HepG2 (cell line): Measurements from ENCODE around the gene SELENOM. TPM values are rescaled to one million over a fixed set of nuclear protein-coding genes. Genes with fewer than 3 reads are reported as not detected.

Experiments used
- ATAC-seq: fragments of 200-7000 bp; cut with Tn5 transposase; 3 replicates; pipeline ENCODE4 v1.9.1; 2020; ENCODE audit warnings: mild to moderate bottlenecking, moderate library complexity
- BruUV-seq: library from RNA; stranded (reverse); fragments of 400-500 nt; replicated peaks from 2 replicates; lab custom pipeline; 2021; lab: Mats Ljungman, UMichigan
- CTCF ChIA-PET: fragments of 300-600 bp; formaldehyde crosslinking; extraction: SDS; loops from one replicate; lab custom pipeline; 2021; ENCODE audit warnings: low total read pairs, inconsistent platforms, low intra/inter-chr PET ratio; lab: Yijun Ruan, JAX
- POLR2A ChIA-PET: fragments of 350-600 bp; sonication (Branson Sonifier 250); formaldehyde crosslinking; loops from one replicate; lab custom pipeline; 2020; ENCODE audit warnings: antibody characterized with exemption, inconsistent platforms; lab: Yijun Ruan, JAX
- DNase-seq: peaks from one replicate; pipeline ENCODE4 v3.0.0-alpha.2; 2015; ENCODE audit warnings: low spot score
- FAIRE-seq: peaks from 3 replicates; lab custom pipeline; 2011; peaks lifted over from hg19 to GRCh38; lab: Jason Lieb, UNC
- H2AFZ ChIP-seq: one replicate; pipeline ENCODE4 v1.6.1; 2011; ENCODE audit warnings: low read length, inconsistent platforms
- H3K27ac ChIP-seq: fragments of 300-600 bp; 3 replicates; pipeline ENCODE4 v1.8.0; 2011; ENCODE audit warnings: mixed run types, mild to moderate bottlenecking, mixed read lengths, low read length, inconsistent platforms; ENCODE audit not compliant: insufficient read depth; ENCODE audit errors: extremely low read length
- H3K27me3 ChIP-seq, 2 experiments: fragments of 200-600 bp in 1 of 2; 2 replicates in 1 of 2; 3 replicates in 1 of 2; pipeline versions ENCODE4 v1.6.0 to v1.8.0; 2011; ENCODE audit warnings: low read length in 2 of 2, mild to moderate bottlenecking in 2 of 2, moderate library complexity in 2 of 2, inconsistent platforms in 1 of 2; ENCODE audit not compliant: insufficient read depth in 2 of 2, control insufficient read depth in 1 of 2
- H3K36me3 ChIP-seq, 2 experiments: fragments of 200-600 bp in 1 of 2; replicated peaks in 1 of 2; 2 replicates in 1 of 2; 3 replicates in 1 of 2; pipeline versions ENCODE4 v1.5.1 to v1.8.0; 2011; ENCODE audit warnings: low read length in 2 of 2, inconsistent platforms in 1 of 2; ENCODE audit not compliant: insufficient read depth in 2 of 2, control insufficient read depth in 1 of 2
- H3K4me1 ChIP-seq: 2 replicates; pipeline ENCODE4 v1.5.1; 2012; ENCODE audit warnings: low read length, inconsistent platforms; ENCODE audit not compliant: insufficient read depth
- H3K4me2 ChIP-seq: 2 replicates; pipeline ENCODE4 v1.6.0; 2011; ENCODE audit warnings: low read depth, low read length, inconsistent platforms
- H3K4me3 ChIP-seq, 3 experiments: fragments of 200-600 bp in 1 of 3; sonication (generic), shearing (Covaris generic) in 1 of 3; replicated peaks in 1 of 3; 2 replicates each; pipeline ENCODE4 v1.5.1; 2011 to 2016; ENCODE audit warnings: low read length in 3 of 3, inconsistent platforms in 2 of 3, low read depth in 2 of 3, mild to moderate bottlenecking in 2 of 3, control low read depth in 1 of 3, mixed read lengths in 1 of 3; ENCODE audit not compliant: insufficient read depth in 1 of 3
- H3K79me2 ChIP-seq: one replicate; pipeline ENCODE4 v1.6.1; 2011; ENCODE audit warnings: low read length, inconsistent platforms; ENCODE audit not compliant: insufficient read depth
- H3K9ac ChIP-seq: 2 replicates; pipeline ENCODE4 v1.6.0; 2011; ENCODE audit warnings: mild to moderate bottlenecking, low read depth, low read length, inconsistent platforms; ENCODE audit not compliant: insufficient read depth
- H3K9me3 ChIP-seq: 2 replicates; pipeline ENCODE4 v1.5.1; 2012; ENCODE audit warnings: mild to moderate bottlenecking, low read length
- H4K20me1 ChIP-seq: 2 replicates; pipeline ENCODE4 v1.6.0; 2011; ENCODE audit warnings: inconsistent platforms, mild to moderate bottlenecking, low read length, moderate library complexity; ENCODE audit not compliant: insufficient read depth
- AHR ChIP-seq: IDR thresholded peaks from 2 replicates; pipeline ENCODE4 v1.6.1; 2018; ENCODE audit warnings: missing genetic modification reagents, missing compliant biosample characterization
- ARID2 ChIP-seq: sonication (generic); formaldehyde crosslinking; IDR thresholded peaks from 2 replicates; pipeline ENCODE4 v1.8.1; 2022; ENCODE audit warnings: mild to moderate bottlenecking, missing genetic modification reagents, borderline replicate concordance
- ATM ChIP-seq: fragments of 450-650 bp; IDR thresholded peaks from 2 replicates; pipeline ENCODE4 v1.7.1; 2017; ENCODE audit warnings: mild to moderate bottlenecking, borderline replicate concordance
- HCFC1 ChIP-seq: fragments of 150-350 bp; IDR thresholded peaks from 2 replicates; pipeline ENCODE4 v1.6.1; 2014; ENCODE audit warnings: low read depth, low read length
- MED1 ChIP-seq: sonication (generic); formaldehyde crosslinking; IDR thresholded peaks from 2 replicates; pipeline ENCODE4 v1.4.0; 2020; ENCODE audit warnings: missing genetic modification reagents
- RFX1 ChIP-seq: fragments of 450-650 bp; IDR thresholded peaks from 2 replicates; pipeline ENCODE4 v1.6.1; 2017
- THAP11 ChIP-seq: IDR thresholded peaks from 2 replicates; pipeline ENCODE4 v1.6.1; 2016; ENCODE audit warnings: missing biosample characterization, missing genetic modification reagents
- whole genome bisulfite sequencing: methylation state at CpG from one replicate; pipeline ENCODE4 v1.1.6; 2017; ENCODE audit warnings: low lambda C conversion rate; 5-methylcytosine and 5-hydroxymethylcytosine counted together
- in situ Hi-C: cut with HindIII; loops from 2 replicates; pipeline ENCODE4 v1.10.0; 2017; ENCODE audit warnings: low pct_unique_long_range_greater_than_20kb; ENCODE audit not compliant: extremely low pct_ligation_motif_present
- intact Hi-C: fragments of 100-400 bp; cut with micrococcal nuclease; formaldehyde crosslinking; loops from one replicate; pipeline ENCODE4 v1.10.0; 2022; ENCODE audit not compliant: unreplicated experiment
- polyA plus RNA-seq, 8 experiments: library from polyadenylated mRNA; depleted of rRNA in 3 of 8; stranded (reverse) in 7 of 8; unstranded in 1 of 8; fragments of >200 nt; fragmentation: Illumina TruSeq in 4 of 8; extraction: Trizol in 4 of 8; gene quantifications; 2 replicates each; pipeline versions ENCODE4 v1.2.1 to v1.2.3, GENCODE V29; 2011 to 2016; ENCODE audit warnings: low read depth in 4 of 8, missing spikeins in 1 of 8, mixed read lengths in 1 of 8; ENCODE audit not compliant: insufficient read depth in 1 of 8
- total RNA-seq, 5 experiments: library from RNA; depleted of rRNA; stranded (reverse); fragments of >200 nt; fragmentation: Illumina TruSeq; extraction: Trizol; gene quantifications; 2 replicates each; pipeline ENCODE4 v1.2.3, GENCODE V29; 2016; ENCODE audit warnings: low read depth in 1 of 5
- TF ChIP-seq, protein P1 (sequence below): sonication (generic); formaldehyde crosslinking; IDR thresholded peaks from 2 replicates; pipeline ENCODE4 v1.4.0; 2020; ENCODE audit warnings: missing genetic modification reagents, mild to moderate bottlenecking, borderline replicate concordance
- TF ChIP-seq, protein P2 (sequence below): IDR thresholded peaks from 2 replicates; pipeline ENCODE4 v1.4.0; 2020; ENCODE audit warnings: mild to moderate bottlenecking, missing genetic modification reagents
- TF ChIP-seq, protein P3 (sequence below): sonication (generic); formaldehyde crosslinking; IDR thresholded peaks from 2 replicates; pipeline ENCODE4 v1.5.1; 2020; ENCODE audit warnings: missing genetic modification reagents, mild to moderate bottlenecking, borderline replicate concordance
- TF ChIP-seq, protein P4 (sequence below), 2 experiments: sonication (generic) in 1 of 2; formaldehyde crosslinking in 1 of 2; IDR thresholded peaks; 2 replicates each; pipeline versions ENCODE4 v1.4.0 to v1.6.1; 2016 to 2020; ENCODE audit warnings: borderline replicate concordance in 1 of 2, low read depth in 1 of 2, mild to moderate bottlenecking in 1 of 2, missing genetic modification reagents in 1 of 2

The SELENOM gene
- total and polyA plus RNA-seq, 2 of the 13 experiments (the other 11 are each of a cell fraction or from before 2014, with no cell fraction given), result 4.1 to 4.3 TPM

DNA sequence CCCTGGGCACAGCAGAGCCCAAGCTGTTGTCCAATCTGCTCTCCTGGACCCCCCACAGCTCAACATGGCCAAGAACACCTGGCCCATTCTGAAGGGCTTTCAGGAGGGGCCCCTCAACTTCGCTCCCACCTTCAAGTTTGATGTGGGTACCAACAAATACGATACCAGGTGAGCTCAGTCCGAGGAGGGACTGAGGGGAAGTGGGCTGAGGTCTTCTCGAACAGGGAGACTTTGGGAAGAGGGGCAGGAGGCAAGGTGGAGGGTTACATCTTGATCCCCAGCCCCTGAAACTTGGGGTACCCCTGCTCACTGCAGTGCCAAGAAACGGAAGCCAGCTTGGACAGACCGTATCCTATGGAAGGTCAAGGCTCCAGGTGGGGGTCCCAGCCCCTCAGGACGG is 20.8 kb upstream of the SELENOM start (continued):
- TF ChIP-seq, protein P1, sequence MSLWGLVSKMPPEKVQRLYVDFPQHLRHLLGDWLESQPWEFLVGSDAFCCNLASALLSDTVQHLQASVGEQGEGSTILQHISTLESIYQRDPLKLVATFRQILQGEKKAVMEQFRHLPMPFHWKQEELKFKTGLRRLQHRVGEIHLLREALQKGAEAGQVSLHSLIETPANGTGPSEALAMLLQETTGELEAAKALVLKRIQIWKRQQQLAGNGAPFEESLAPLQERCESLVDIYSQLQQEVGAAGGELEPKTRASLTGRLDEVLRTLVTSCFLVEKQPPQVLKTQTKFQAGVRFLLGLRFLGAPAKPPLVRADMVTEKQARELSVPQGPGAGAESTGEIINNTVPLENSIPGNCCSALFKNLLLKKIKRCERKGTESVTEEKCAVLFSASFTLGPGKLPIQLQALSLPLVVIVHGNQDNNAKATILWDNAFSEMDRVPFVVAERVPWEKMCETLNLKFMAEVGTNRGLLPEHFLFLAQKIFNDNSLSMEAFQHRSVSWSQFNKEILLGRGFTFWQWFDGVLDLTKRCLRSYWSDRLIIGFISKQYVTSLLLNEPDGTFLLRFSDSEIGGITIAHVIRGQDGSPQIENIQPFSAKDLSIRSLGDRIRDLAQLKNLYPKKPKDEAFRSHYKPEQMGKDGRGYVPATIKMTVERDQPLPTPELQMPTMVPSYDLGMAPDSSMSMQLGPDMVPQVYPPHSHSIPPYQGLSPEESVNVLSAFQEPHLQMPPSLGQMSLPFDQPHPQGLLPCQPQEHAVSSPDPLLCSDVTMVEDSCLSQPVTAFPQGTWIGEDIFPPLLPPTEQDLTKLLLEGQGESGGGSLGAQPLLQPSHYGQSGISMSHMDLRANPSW (CRISPR knock-in tag), result no peak
- no peak for TF ChIP-seq MED1 (CRISPR knock-in tag)
- TF ChIP-seq, all 625 proteins: peak for 0

DNA sequence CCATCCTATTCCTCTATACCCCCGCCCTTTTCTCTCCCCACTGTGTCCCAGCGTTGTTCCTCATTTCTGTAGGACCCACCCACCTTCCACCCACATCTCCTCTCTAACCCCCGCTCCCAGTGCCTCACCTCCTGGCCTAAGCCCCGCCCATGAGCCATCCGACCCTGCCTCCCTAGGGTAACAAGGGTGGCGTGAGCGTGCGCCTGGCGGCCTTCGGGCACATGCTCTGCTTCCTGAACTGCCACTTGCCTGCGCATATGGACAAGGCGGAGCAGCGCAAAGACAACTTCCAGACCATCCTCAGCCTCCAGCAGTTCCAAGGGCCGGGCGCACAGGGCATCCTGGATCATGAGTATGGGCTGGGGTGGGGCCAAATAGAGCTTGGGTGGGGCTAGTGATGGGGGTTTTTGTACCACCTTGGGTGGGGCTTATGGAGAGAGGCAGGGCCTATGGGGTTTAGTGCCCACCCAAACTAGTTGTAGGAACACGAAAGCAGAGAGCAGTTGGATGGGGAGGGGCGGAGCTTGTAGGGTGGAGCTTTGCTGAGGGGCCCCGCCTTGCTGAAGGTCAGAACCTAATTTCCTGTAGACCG is 19.9 kb upstream of the SELENOM start:
- no peak overlapping the region for H3K27ac ChIP-seq
- DNase-seq (no peak), ATAC-seq (no peak), FAIRE-seq (no peak)
- no peaks in the 10 kb centered on the region for H3K9me3 ChIP-seq
- in situ Hi-C loops (no loop called here), intact Hi-C loops (no loop called here)
- H4K20me1 ChIP-seq, result no peaks in the 10 kb centered on the region
- H3K79me2 ChIP-seq, result no peaks in the 10 kb centered on the region
- no peak overlapping the region for H3K4me3 ChIP-seq
- peaks cover 1 to 23% of the 10 kb centered on the region in 2 experiments; a peak in 4 of 5 replicates for H3K27me3 ChIP-seq
- CTCF ChIA-PET, result no interaction called here
- H2AFZ ChIP-seq, result no peak overlapping the region
- no peaks in the 10 kb centered on the region for H3K36me3 ChIP-seq
- no peak overlapping the region for H3K9ac ChIP-seq
- H3K4me2 ChIP-seq, result no peak overlapping the region
- peaks cover 45% of the 10 kb centered on the region for H3K4me1 ChIP-seq
- POLR2A ChIA-PET, result no interaction called here
- no TSS peak for BruUV-seq
- 75% methylated on average over 19 of the region's 19 CpGs for WGBS
- TF ChIP-seq HCFC1 (no peak), ARID2 (CRISPR knock-in tag) (no peak), RFX1 (no peak), AHR (CRISPR knock-in tag) (no peak), ATM (no peak), THAP11 (no peak)
- TF ChIP-seq, protein P2, sequence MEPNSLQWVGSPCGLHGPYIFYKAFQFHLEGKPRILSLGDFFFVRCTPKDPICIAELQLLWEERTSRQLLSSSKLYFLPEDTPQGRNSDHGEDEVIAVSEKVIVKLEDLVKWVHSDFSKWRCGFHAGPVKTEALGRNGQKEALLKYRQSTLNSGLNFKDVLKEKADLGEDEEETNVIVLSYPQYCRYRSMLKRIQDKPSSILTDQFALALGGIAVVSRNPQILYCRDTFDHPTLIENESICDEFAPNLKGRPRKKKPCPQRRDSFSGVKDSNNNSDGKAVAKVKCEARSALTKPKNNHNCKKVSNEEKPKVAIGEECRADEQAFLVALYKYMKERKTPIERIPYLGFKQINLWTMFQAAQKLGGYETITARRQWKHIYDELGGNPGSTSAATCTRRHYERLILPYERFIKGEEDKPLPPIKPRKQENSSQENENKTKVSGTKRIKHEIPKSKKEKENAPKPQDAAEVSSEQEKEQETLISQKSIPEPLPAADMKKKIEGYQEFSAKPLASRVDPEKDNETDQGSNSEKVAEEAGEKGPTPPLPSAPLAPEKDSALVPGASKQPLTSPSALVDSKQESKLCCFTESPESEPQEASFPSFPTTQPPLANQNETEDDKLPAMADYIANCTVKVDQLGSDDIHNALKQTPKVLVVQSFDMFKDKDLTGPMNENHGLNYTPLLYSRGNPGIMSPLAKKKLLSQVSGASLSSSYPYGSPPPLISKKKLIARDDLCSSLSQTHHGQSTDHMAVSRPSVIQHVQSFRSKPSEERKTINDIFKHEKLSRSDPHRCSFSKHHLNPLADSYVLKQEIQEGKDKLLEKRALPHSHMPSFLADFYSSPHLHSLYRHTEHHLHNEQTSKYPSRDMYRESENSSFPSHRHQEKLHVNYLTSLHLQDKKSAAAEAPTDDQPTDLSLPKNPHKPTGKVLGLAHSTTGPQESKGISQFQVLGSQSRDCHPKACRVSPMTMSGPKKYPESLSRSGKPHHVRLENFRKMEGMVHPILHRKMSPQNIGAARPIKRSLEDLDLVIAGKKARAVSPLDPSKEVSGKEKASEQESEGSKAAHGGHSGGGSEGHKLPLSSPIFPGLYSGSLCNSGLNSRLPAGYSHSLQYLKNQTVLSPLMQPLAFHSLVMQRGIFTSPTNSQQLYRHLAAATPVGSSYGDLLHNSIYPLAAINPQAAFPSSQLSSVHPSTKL (CRISPR knock-in tag), result no peak
- TF ChIP-seq, protein P3, sequence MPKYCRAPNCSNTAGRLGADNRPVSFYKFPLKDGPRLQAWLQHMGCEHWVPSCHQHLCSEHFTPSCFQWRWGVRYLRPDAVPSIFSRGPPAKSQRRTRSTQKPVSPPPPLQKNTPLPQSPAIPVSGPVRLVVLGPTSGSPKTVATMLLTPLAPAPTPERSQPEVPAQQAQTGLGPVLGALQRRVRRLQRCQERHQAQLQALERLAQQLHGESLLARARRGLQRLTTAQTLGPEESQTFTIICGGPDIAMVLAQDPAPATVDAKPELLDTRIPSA (CRISPR knock-in tag), result no peak
- TF ChIP-seq, protein P4, sequence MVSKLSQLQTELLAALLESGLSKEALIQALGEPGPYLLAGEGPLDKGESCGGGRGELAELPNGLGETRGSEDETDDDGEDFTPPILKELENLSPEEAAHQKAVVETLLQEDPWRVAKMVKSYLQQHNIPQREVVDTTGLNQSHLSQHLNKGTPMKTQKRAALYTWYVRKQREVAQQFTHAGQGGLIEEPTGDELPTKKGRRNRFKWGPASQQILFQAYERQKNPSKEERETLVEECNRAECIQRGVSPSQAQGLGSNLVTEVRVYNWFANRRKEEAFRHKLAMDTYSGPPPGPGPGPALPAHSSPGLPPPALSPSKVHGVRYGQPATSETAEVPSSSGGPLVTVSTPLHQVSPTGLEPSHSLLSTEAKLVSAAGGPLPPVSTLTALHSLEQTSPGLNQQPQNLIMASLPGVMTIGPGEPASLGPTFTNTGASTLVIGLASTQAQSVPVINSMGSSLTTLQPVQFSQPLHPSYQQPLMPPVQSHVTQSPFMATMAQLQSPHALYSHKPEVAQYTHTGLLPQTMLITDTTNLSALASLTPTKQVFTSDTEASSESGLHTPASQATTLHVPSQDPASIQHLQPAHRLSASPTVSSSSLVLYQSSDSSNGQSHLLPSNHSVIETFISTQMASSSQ (IDR thresholded peaks at IDR 0.05; ENCODE audit: low read depth), result no peak
- TF ChIP-seq, protein P4 (CRISPR knock-in tag; IDR thresholded peaks at IDR 0.05; ENCODE audit: borderline replicate concordance), result no peak
